GM23338 (cell line): Measurements from ENCODE around the gene OBSCN. TPM values are rescaled to one million over a fixed set of nuclear protein-coding genes. Genes with fewer than 3 reads are reported as not detected.

ENCODE experiments used
- ATAC-seq: fragments of 200-7000 bp; cut with Tn5 transposase; 3 replicates; pipeline ENCODE4 v1.9.1; 2020
- DNase-seq: peaks from one replicate; pipeline ENCODE4 v3.0.0-alpha.2; 2015; ENCODE audit warnings: low spot score
- H2AFZ ChIP-seq: fragments of 200-600 bp; sonication (generic); 2 replicates; pipeline ENCODE4 v1.8.0; 2016; ENCODE audit warnings: antibody characterized with exemption, mild to moderate bottlenecking, moderate library complexity
- H3F3A ChIP-seq: fragments of 200-600 bp; sonication (generic); replicated peaks from 2 replicates; pipeline ENCODE4 v1.8.0; 2017; ENCODE audit warnings: antibody characterized with exemption, mixed run types, low read depth
- H3K27ac ChIP-seq: fragments of 200-600 bp; sonication (generic); 2 replicates; pipeline ENCODE4 v1.6.1; 2016; ENCODE audit warnings: low read depth
- H3K27me3 ChIP-seq: fragments of 200-600 bp; sonication (generic); 2 replicates; pipeline ENCODE4 v1.8.0; 2016; ENCODE audit warnings: mild to moderate bottlenecking, mixed run types, moderate library complexity; ENCODE audit not compliant: insufficient read depth
- H3K36me3 ChIP-seq: fragments of 200-600 bp; sonication (generic); 2 replicates; pipeline ENCODE4 v1.8.0; 2016; ENCODE audit warnings: mild to moderate bottlenecking; ENCODE audit not compliant: insufficient read depth
- H3K4me1 ChIP-seq: fragments of 200-600 bp; sonication (generic); 2 replicates; pipeline ENCODE4 v1.8.0; 2016; ENCODE audit warnings: mild to moderate bottlenecking, moderate library complexity; ENCODE audit not compliant: insufficient read depth
- H3K4me2 ChIP-seq: fragments of 200-600 bp; sonication (generic); 2 replicates; pipeline ENCODE4 v1.7.1; 2017; ENCODE audit warnings: mixed run types
- H3K4me3 ChIP-seq: fragments of 200-600 bp; sonication (generic); 2 replicates; pipeline ENCODE4 v1.6.1; 2016; ENCODE audit warnings: mixed run types
- H3K79me2 ChIP-seq: fragments of 200-600 bp; sonication (generic); replicated peaks from 2 replicates; pipeline ENCODE4 v1.8.0; 2017; ENCODE audit warnings: mild to moderate bottlenecking; ENCODE audit not compliant: insufficient read depth
- H3K9me2 ChIP-seq: fragments of 200-600 bp; sonication (generic); 2 replicates; pipeline ENCODE4 v1.8.0; 2017; ENCODE audit not compliant: insufficient read depth
- H4K20me1 ChIP-seq: fragments of 200-600 bp; sonication (generic); replicated peaks from 2 replicates; pipeline ENCODE4 v1.8.0; 2017; ENCODE audit warnings: mild to moderate bottlenecking; ENCODE audit not compliant: insufficient read depth
- H3K27ac Mint-ChIP-seq: 2 replicates; pipeline ENCODE4 v1.8.0; 2020; ENCODE audit warnings: inconsistent platforms, mild to moderate bottlenecking, moderate library complexity, mixed read lengths
- H3K27me3 Mint-ChIP-seq: 3 replicates; pipeline ENCODE4 v1.8.0; 2022; ENCODE audit warnings: low read depth, mild to moderate bottlenecking, moderate library complexity, mixed read lengths, inconsistent platforms; ENCODE audit not compliant: insufficient read depth, poor library complexity
- H3K36me3 Mint-ChIP-seq: 3 replicates; pipeline ENCODE4 v1.8.0; 2021; ENCODE audit warnings: low read depth, mild to moderate bottlenecking, inconsistent platforms, moderate library complexity, mixed read lengths
- H3K4me1 Mint-ChIP-seq: 3 replicates; pipeline ENCODE4 v1.8.0; 2020; ENCODE audit warnings: mild to moderate bottlenecking, inconsistent platforms, mixed read lengths
- H3K4me3 Mint-ChIP-seq: 3 replicates; pipeline ENCODE4 v1.8.0; 2021; ENCODE audit warnings: moderate library complexity, mild to moderate bottlenecking, inconsistent platforms, mixed read lengths
- H3K9me3 Mint-ChIP-seq: 3 replicates; pipeline ENCODE4 v1.8.0; 2020; ENCODE audit warnings: moderate library complexity, mild to moderate bottlenecking, inconsistent platforms, mixed read lengths
- EZH2 ChIP-seq: fragments of 200-600 bp; sonication (generic); IDR thresholded peaks from one replicate; pipeline ENCODE4 v1.8.0; 2017; ENCODE audit warnings: antibody characterized with exemption, mild to moderate bottlenecking, low read depth; ENCODE audit not compliant: unreplicated experiment
- EZH2phosphoT487 ChIP-seq: fragments of 200-600 bp; sonication (generic); IDR thresholded peaks from one replicate; pipeline ENCODE4 v1.8.1; 2018; ENCODE audit warnings: antibody characterized with exemption; ENCODE audit not compliant: unreplicated experiment
- JUNB ChIP-seq: IDR thresholded peaks from one replicate; pipeline ENCODE4 v1.6.1; 2016; ENCODE audit warnings: antibody characterized with exemption; ENCODE audit not compliant: unreplicated experiment
- ZNF331 ChIP-seq: fragments of 250-450 bp; sonication (Bioruptor Pico); IDR thresholded peaks from 2 replicates; pipeline ENCODE4 v1.5.0; 2020; ENCODE audit warnings: low read depth, mild to moderate bottlenecking, moderate library complexity
- polyA plus RNA-seq: library from polyadenylated mRNA; unstranded; fragments of >200 nt; fragmentation: Nextera tagmentation; extraction: Ambion mirVana; gene quantifications from 2 replicates; pipeline ENCODE4 v1.2.1, GENCODE V29; 2016
- total RNA-seq: library from RNA; depleted of rRNA; stranded (reverse); fragments of >200 nt; shearing (Covaris generic); gene quantifications from 2 replicates; pipeline ENCODE4 v1.2.3, GENCODE V29; 2014
- TF ChIP-seq, protein P1 (sequence below): fragments of 250-450 bp; sonication (Bioruptor Pico); IDR thresholded peaks from 2 replicates; pipeline ENCODE4 v1.5.0; 2020; ENCODE audit warnings: mild to moderate bottlenecking, moderate library complexity

The OBSCN gene
- total and polyA plus RNA-seq, 2 experiments from 2014 or later = 8.4 to 38.5 TPM

GRCh38 chr1:228361314-228362140 is 153.7 kb downstream of the OBSCN start:
- ATAC-seq = no peak
- H3K4me2 ChIP-seq = no peak overlapping the region
- H3K9me2 ChIP-seq = no peaks in the 10 kb centered on the region
- no peak for DNase-seq
- H3K36me3 Mint-ChIP-seq = no peaks in the 10 kb centered on the region
- no peak overlapping the region for H2AFZ ChIP-seq
- no peak overlapping the region for H3K27ac Mint-ChIP-seq
- H3K4me1 Mint-ChIP-seq = no peaks in the 10 kb centered on the region
- no peaks in the 10 kb centered on the region for H3K9me3 Mint-ChIP-seq
- H3K4me3 Mint-ChIP-seq = no peak overlapping the region
- no peak overlapping the region for H3K27ac ChIP-seq
- no peak overlapping the region for H3K4me3 ChIP-seq
- H3K27me3 Mint-ChIP-seq = peaks cover 4% of the 10 kb centered on the region
- H3K79me2 ChIP-seq = no peaks in the 10 kb centered on the region
- H3K4me1 ChIP-seq = no peaks in the 10 kb centered on the region
- no peaks in the 10 kb centered on the region for H4K20me1 ChIP-seq
- H3K36me3 ChIP-seq = no peaks in the 10 kb centered on the region
- no peaks in the 10 kb centered on the region for H3K27me3 ChIP-seq
- TF ChIP-seq JUNB (no peak), EZH2 (no peak), ZNF331 (CRISPR knock-in tag) (0 out of 2 replicates have a peak, but pooled peaks have one; percentile 30), EZH2phosphoT487 (no peak)
- TF ChIP-seq, protein P1, sequence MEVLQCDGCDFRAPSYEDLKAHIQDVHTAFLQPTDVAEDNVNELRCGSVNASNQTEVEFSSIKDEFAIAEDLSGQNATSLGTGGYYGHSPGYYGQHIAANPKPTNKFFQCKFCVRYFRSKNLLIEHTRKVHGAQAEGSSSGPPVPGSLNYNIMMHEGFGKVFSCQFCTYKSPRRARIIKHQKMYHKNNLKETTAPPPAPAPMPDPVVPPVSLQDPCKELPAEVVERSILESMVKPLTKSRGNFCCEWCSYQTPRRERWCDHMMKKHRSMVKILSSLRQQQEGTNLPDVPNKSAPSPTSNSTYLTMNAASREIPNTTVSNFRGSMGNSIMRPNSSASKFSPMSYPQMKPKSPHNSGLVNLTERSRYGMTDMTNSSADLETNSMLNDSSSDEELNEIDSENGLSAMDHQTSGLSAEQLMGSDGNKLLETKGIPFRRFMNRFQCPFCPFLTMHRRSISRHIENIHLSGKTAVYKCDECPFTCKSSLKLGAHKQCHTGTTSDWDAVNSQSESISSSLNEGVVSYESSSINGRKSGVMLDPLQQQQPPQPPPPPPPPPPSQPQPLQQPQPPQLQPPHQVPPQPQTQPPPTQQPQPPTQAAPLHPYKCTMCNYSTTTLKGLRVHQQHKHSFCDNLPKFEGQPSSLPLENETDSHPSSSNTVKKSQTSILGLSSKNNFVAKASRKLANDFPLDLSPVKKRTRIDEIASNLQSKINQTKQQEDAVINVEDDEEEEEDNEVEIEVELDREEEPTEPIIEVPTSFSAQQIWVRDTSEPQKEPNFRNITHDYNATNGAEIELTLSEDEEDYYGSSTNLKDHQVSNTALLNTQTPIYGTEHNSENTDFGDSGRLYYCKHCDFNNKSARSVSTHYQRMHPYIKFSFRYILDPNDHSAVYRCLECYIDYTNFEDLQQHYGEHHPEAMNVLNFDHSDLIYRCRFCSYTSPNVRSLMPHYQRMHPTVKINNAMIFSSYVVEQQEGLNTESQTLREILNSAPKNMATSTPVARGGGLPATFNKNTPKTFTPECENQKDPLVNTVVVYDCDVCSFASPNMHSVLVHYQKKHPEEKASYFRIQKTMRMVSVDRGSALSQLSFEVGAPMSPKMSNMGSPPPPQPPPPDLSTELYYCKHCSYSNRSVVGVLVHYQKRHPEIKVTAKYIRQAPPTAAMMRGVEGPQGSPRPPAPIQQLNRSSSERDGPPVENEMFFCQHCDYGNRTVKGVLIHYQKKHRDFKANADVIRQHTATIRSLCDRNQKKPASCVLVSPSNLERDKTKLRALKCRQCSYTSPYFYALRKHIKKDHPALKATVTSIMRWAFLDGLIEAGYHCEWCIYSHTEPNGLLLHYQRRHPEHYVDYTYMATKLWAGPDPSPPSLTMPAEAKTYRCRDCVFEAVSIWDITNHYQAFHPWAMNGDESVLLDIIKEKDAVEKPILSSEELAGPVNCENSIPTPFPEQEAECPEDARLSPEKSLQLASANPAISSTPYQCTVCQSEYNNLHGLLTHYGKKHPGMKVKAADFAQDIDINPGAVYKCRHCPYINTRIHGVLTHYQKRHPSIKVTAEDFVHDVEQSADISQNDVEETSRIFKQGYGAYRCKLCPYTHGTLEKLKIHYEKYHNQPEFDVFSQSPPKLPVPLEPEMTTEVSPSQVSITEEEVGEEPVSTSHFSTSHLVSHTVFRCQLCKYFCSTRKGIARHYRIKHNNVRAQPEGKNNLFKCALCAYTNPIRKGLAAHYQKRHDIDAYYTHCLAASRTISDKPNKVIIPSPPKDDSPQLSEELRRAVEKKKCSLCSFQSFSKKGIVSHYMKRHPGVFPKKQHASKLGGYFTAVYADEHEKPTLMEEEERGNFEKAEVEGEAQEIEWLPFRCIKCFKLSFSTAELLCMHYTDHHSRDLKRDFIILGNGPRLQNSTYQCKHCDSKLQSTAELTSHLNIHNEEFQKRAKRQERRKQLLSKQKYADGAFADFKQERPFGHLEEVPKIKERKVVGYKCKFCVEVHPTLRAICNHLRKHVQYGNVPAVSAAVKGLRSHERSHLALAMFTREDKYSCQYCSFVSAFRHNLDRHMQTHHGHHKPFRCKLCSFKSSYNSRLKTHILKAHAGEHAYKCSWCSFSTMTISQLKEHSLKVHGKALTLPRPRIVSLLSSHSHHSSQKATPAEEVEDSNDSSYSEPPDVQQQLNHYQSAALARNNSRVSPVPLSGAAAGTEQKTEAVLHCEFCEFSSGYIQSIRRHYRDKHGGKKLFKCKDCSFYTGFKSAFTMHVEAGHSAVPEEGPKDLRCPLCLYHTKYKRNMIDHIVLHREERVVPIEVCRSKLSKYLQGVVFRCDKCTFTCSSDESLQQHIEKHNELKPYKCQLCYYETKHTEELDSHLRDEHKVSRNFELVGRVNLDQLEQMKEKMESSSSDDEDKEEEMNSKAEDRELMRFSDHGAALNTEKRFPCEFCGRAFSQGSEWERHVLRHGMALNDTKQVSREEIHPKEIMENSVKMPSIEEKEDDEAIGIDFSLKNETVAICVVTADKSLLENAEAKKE = no peak
- no peaks in the 10 kb centered on the region for H3F3A ChIP-seq
